ENCODE data around the gene TOP2A. TPM values are rescaled to one million over a fixed set of nuclear protein-coding genes. Genes with fewer than 3 reads are reported as not detected.
"Not testable (repeated sequence)": the region's sequence is repeated elsewhere in the genome, so short reads cannot be mapped to it uniquely, and the experiment has no call there.

TOP2A gene
- polyA plus RNA-seq, 1 experiment, result 53.5 TPM

- Histone ChIP-seq H3K4me3 (ENCODE audit: low read depth, low read length) (no peak overlapping the region), H3K27ac (ENCODE audit: low read depth, low read length) (no peak overlapping the region), H3K9me3 (ENCODE audit: control insufficient read depth, insufficient read depth, low read length) (peaks cover 11% of the 10 kb centered on the region), H3K27me3 (ENCODE audit: control insufficient read depth, insufficient read depth, low read length) (no peaks in the 10 kb centered on the region)
- TF ChIP-seq CTCF (IDR thresholded peaks at IDR 0.05; ENCODE audit: low read depth, low read length), result no peak
- no peak for DNase-seq (ENCODE audit: low read depth, low spot score)
- CTCF ChIA-PET, result interaction anchor here (0.5 to 0.7 kb wide), 2 partner anchors 21 to 36 kb away, joined by 6 read pairs; no protein-coding TSS in a partner anchor
- POLR2A ChIA-PET, result no interaction called here
Observed at GRCh38 chr17:40373324-40373723, 44.4 kb downstream of the TOP2A start.

- H3K9me3 ChIP-seq (ENCODE audit: control insufficient read depth, insufficient read depth, low read length), result peaks cover 11% of the 10 kb centered on the region
- H3K4me3 ChIP-seq (ENCODE audit: low read depth, low read length); H3K27ac ChIP-seq (ENCODE audit: low read depth, low read length); DNase-seq (ENCODE audit: low read depth, low spot score); H3K27me3 ChIP-seq (ENCODE audit: control insufficient read depth, insufficient read depth, low read length); POLR2A ChIA-PET: not testable (repeated sequence)
- CTCF ChIA-PET, result interaction anchor here (0.6 to 1.3 kb wide), 2 partner anchors 18 to 161 kb away, joined by 3 read pairs; no protein-coding TSS in a partner anchor
Observed at GRCh38 chr17:40372644-40373043, 45.1 kb downstream of the TOP2A start.

GRCh38 chr17:40372031-40372430, 45.7 kb downstream of the TOP2A start:
- H3K27me3 ChIP-seq (ENCODE audit: control insufficient read depth, insufficient read depth, low read length), result no peaks in the 10 kb centered on the region
- no peak overlapping the region for H3K27ac ChIP-seq (ENCODE audit: low read depth, low read length)
- ChIA-PET CTCF (interaction anchor here (0.6 to 1.3 kb wide), 2 partner anchors 17 to 162 kb away, joined by 3 read pairs; no protein-coding TSS in a partner anchor), POLR2A (no interaction called here)
- no peak overlapping the region for H3K4me3 ChIP-seq (ENCODE audit: low read depth, low read length)
- no peak for DNase-seq (ENCODE audit: low read depth, low spot score)
- no peak for TF ChIP-seq CTCF (IDR thresholded peaks at IDR 0.05; ENCODE audit: low read depth, low read length)
- H3K9me3 ChIP-seq (ENCODE audit: control insufficient read depth, insufficient read depth, low read length), result peaks cover 11% of the 10 kb centered on the region

- ChIA-PET POLR2A (no interaction called here), CTCF (interaction anchor here (1.3 kb wide), 1 partner anchor 17 kb away, joined by 3 read pairs; no protein-coding TSS in a partner anchor)
- no peak overlapping the region for H3K27ac ChIP-seq (ENCODE audit: low read depth, low read length)
- TF ChIP-seq CTCF (IDR thresholded peaks at IDR 0.05; ENCODE audit: low read depth, low read length), result no peak
- no peaks in the 10 kb centered on the region for H3K27me3 ChIP-seq (ENCODE audit: control insufficient read depth, insufficient read depth, low read length)
- H3K4me3 ChIP-seq (ENCODE audit: low read depth, low read length), result no peak overlapping the region
- peaks cover 11% of the 10 kb centered on the region; the same call in 1 of the 2 replicates for H3K9me3 ChIP-seq (ENCODE audit: control insufficient read depth, insufficient read depth, low read length)
- no peak for DNase-seq (ENCODE audit: low read depth, low spot score)
Observed at GRCh38 chr17:40371261-40371929, 46.3 kb downstream of the TOP2A start.

GRCh38 chr17:40369923-40370322, 47.8 kb downstream of the TOP2A start:
- Histone ChIP-seq H3K9me3 (ENCODE audit: control insufficient read depth, insufficient read depth, low read length) (peaks cover 5% of the 10 kb centered on the region; the same call in 1 of the 2 replicates), H3K27ac (ENCODE audit: low read depth, low read length) (no peak overlapping the region), H3K4me3 (ENCODE audit: low read depth, low read length) (no peak overlapping the region), H3K27me3 (ENCODE audit: control insufficient read depth, insufficient read depth, low read length) (no peaks in the 10 kb centered on the region)
- DNase-seq (ENCODE audit: low read depth, low spot score), result no peak
- CTCF ChIA-PET, result interaction anchor here (0.7 kb wide), 1 partner anchor 169 kb away, joined by 3 read pairs; no protein-coding TSS in a partner anchor
- POLR2A ChIA-PET, result no interaction called here
- TF ChIP-seq CTCF (IDR thresholded peaks at IDR 0.05; ENCODE audit: low read depth, low read length), result no peak

- POLR2A ChIA-PET; H3K4me3 ChIP-seq (ENCODE audit: low read depth, low read length); H3K27ac ChIP-seq (ENCODE audit: low read depth, low read length); H3K27me3 ChIP-seq (ENCODE audit: control insufficient read depth, insufficient read depth, low read length); H3K9me3 ChIP-seq (ENCODE audit: control insufficient read depth, insufficient read depth, low read length); DNase-seq (ENCODE audit: low read depth, low spot score): not testable (repeated sequence)
- CTCF ChIA-PET, result interaction anchor here (1.2 to 1.7 kb wide), 2 partner anchors 13 to 193 kb away, joined by 3 to 6 read pairs; no protein-coding TSS in a partner anchor
Observed at GRCh38 chr17:40367728-40368127, 50.0 kb downstream of the TOP2A start.
